NB4 (cell line): Measurements from ENCODE around the gene EPS15.

Experiments
- MYC ChIP-seq: IDR thresholded peaks from 2 replicates; pipeline ENCODE4 v1.6.1; 2011; ENCODE audit warnings: low read depth, low read length
- POLR2A ChIP-seq: IDR thresholded peaks from 2 replicates; pipeline ENCODE4 v1.6.1; 2011; ENCODE audit warnings: mild to moderate bottlenecking; ENCODE audit not compliant: insufficient read length; ENCODE audit errors: extremely low read depth
- TF ChIP-seq, protein P1 (sequence below): IDR thresholded peaks from one replicate; pipeline ENCODE4 v1.5.1; 2012; ENCODE audit warnings: low read depth, low read length

DNA sequence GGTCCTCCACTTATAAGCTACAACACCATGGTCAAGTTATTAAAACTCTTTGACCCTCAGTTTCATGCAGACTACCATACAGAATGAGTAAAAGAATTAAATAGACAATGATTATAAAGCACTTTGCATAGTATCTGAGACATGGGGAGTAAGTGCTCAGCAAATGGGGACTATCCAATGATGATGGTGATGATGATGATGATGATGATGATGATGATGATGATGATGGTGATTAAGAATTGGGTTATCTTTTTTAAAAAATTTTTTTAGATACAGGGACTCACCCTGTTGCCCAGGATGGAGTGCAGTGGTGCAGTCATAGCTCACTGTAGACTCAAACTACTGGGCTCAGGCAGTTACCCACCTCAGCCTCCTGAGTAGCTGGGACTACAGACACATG, 8.1 kb upstream of the EPS15 start:
- no peak for TF ChIP-seq POLR2A
- TF ChIP-seq, protein P1, sequence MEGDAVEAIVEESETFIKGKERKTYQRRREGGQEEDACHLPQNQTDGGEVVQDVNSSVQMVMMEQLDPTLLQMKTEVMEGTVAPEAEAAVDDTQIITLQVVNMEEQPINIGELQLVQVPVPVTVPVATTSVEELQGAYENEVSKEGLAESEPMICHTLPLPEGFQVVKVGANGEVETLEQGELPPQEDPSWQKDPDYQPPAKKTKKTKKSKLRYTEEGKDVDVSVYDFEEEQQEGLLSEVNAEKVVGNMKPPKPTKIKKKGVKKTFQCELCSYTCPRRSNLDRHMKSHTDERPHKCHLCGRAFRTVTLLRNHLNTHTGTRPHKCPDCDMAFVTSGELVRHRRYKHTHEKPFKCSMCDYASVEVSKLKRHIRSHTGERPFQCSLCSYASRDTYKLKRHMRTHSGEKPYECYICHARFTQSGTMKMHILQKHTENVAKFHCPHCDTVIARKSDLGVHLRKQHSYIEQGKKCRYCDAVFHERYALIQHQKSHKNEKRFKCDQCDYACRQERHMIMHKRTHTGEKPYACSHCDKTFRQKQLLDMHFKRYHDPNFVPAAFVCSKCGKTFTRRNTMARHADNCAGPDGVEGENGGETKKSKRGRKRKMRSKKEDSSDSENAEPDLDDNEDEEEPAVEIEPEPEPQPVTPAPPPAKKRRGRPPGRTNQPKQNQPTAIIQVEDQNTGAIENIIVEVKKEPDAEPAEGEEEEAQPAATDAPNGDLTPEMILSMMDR, result no peak
- no peak for TF ChIP-seq MYC
